GM19324 (cell line): ENCODE data around the gene CD160.
"Not testable (repeated sequence)": the region's sequence is repeated elsewhere in the genome, so short reads cannot be mapped to it uniquely, and the experiment has no call there.

Experiments
- ATAC-seq: cut with Tn5 transposase; IDR thresholded peaks from one replicate; pipeline ENCODE4 v1.9.1; 2021; ENCODE audit warnings: mild to moderate bottlenecking, moderate library complexity; ENCODE audit not compliant: unreplicated experiment, low FRiP score

The CD160 gene, protein sequence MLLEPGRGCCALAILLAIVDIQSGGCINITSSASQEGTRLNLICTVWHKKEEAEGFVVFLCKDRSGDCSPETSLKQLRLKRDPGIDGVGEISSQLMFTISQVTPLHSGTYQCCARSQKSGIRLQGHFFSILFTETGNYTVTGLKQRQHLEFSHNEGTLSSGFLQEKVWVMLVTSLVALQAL

DNA sequence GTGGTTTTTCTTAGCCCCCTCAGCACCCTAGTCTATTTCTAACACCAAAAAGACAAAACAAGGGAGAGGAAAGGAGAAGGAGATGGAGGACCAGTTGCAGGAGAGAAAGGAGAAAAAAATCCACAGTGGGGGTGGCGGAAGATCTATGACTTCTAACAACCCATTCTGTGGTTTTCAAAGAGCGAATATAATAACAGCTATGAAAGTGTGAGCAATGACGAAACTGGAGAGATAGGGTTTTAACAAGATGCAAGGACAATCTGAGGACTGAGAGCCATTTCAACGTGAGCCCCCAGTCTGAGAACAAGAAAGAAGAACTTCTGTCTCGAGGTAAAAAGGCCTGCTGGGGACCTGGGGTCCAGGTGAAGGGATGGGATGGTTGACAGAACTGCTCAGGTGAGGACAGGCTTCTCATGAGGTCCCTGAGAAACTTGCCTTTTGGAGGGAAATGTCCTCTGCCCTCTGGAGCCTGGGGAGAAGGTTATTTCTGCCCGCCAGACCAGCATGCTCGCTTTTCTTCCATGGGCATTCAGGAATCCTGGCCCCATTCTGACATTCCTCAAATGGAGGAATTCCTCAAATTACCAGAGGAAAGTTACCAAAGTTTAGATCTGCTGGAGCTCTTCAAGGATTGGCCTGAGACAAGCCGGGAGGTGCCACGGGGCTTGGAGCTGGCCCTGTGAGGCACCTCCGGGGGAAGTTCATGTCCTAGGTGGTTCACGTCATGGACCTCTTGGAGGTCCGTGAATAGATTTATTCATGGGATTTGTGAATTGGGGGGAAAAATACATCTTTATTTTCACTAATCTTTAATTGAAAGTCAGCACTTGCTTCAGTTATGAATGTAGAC lies at the start of gene CD160:
TSS of gene CD160 (plus strand) at position 270 of the 850 bp plus-strand sequence. CDS start 8,829 bp downstream, outside the sequence.
- no peak for ATAC-seq

DNA sequence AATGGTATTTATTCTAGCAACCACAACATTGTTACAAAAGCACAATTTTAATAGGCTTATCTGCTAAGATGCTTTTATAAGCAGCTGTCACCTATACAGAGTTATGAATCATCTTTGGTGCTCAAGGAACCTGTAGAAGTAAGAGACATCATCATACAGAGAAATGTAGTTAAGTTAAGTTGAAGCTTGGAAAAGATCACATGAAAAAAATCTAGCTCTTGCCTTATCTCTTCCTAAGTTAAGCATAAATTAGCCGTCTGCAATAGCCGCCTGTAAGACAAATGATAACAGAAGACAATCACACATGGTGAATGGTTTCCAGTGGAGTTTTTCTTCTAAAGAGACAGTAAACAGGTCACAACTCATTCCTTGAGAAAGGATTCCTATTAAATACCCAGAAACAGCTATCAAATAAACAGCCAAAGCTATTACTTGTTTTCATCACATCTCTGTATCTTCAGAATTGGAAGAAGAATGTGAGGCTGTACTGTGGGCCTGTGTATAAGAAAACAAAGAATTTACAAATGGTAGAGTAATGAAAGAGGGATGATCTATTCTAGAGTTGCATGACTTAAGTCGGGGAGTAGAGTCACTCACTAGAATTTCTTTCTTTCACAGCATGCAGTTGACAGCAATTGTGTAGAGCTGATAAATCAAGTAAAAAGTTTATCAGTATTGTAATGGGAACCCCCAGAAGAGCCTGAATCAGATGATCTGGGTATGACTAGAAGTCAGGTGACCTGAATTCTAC lies 48.1 kb upstream of the CD160 start:
- ATAC-seq, result not testable (repeated sequence)

DNA sequence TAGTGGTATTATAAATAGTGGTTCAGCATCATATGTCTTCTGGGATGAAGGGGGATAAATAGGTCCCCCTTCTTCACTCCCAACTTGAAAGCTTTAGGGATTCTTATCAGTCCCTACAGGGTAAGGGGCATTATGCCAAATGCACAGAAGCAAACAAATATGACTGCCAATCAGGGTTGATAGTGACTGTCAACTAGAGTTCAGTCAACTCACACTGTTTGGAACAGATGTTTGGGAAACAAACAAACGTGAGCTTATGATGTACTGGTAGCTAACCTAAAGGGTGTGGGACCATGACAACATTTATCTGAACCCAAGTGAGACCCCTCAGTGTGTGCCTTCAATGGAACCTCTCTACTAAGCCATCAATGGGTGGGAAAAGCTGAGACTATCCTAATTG lies 46.1 kb upstream of the CD160 start:
- ATAC-seq, result not testable (repeated sequence)

DNA sequence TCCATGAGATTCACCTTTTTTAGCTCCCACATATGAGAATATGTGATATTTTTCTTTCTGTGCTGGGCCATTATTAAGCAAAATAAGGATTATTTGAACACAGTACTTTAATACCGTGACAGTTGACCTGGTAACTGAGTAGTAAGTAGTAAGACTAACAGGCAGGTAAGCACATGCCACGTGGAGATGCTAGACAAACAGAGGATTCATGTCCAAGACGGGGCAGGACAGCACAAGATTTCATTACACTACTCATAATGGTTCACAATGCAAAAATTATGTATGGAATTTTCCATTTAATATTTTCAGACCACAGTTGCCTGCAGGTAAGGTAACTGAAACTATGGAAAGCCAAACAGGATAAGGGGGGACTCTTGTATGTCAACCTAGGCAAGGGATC lies 34.4 kb upstream of the CD160 start:
- ATAC-seq, result not testable (repeated sequence)

DNA sequence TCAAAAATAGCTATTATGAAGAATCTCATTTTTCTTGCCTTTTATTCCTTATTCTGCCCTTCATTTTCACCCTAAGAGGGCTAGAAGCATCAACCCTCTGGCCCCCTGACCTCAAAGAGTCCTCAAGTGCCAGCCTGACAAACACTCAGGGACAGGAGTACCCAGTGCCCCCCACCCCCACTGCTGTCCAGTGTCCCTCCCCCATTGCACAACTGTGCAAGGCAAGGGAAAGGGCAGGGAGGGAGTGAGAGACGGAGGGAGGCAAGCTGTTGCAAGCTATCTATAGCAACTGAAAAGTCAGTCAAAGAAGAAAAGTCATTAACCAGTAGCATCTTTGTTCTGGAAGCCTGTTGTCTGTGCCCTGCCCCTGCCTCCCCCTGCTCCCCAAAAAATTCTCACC lies 33.2 kb upstream of the CD160 start:
- not testable (repeated sequence) for ATAC-seq

DNA sequence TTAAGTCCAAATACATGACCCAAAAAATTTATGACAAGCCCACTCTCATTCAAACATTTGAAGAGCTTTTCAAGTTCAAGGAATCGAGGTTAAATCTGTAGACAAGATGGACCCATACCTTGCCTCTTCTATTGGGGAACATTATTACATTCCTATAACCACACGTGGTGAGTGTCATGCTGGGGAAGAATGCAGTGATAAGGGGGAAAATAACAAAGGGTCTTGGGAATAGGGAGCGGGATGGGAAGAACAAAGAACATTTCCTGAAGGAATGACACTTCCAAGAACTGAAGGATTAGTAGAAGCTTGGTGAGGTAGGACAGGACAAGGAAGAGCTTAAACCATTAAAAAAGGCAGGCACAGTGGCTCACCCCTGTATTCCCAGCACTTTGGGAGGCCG lies 31.0 kb upstream of the CD160 start:
- no peak for ATAC-seq

DNA sequence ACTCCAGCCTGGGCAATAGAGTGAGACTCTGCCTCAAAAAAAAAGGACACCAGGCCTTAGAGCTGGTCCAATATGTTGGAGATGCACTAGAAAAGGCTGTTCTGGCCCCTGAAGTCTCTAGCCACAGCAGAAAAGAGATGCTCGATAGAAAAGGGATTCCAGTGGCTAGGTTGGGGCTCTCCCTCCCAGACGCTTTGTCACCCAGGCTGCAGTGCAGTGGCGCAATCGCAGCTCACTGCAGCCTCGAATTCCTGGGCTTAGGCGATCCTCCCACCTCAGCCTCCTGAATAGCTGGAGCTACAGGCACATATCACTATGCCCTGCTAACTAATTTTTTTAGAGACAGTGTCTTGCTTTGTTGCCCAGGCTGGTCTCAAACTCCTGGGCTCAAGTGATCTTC lies 30.4 kb upstream of the CD160 start:
- ATAC-seq, result no peak

DNA sequence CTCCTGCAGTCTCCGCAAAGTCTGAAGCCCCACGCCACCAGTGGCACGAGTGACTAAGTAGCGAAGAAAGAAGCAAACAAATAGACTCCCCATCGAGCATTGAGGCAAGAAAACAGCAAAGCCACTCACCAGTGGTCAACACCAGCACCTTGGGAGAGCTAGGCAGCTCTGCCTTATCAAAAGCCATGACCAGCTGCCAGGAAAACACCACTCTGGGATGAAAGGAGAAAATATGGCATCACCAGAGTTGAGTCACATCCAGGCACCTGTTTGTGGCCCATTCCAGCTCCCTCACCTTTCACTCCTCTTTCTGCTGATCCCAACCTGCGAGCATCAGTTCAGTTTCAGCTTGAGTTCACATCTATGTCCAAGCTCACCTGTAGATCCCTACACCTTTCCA lies 29.4 kb upstream of the CD160 start:
- ATAC-seq, result no peak

DNA sequence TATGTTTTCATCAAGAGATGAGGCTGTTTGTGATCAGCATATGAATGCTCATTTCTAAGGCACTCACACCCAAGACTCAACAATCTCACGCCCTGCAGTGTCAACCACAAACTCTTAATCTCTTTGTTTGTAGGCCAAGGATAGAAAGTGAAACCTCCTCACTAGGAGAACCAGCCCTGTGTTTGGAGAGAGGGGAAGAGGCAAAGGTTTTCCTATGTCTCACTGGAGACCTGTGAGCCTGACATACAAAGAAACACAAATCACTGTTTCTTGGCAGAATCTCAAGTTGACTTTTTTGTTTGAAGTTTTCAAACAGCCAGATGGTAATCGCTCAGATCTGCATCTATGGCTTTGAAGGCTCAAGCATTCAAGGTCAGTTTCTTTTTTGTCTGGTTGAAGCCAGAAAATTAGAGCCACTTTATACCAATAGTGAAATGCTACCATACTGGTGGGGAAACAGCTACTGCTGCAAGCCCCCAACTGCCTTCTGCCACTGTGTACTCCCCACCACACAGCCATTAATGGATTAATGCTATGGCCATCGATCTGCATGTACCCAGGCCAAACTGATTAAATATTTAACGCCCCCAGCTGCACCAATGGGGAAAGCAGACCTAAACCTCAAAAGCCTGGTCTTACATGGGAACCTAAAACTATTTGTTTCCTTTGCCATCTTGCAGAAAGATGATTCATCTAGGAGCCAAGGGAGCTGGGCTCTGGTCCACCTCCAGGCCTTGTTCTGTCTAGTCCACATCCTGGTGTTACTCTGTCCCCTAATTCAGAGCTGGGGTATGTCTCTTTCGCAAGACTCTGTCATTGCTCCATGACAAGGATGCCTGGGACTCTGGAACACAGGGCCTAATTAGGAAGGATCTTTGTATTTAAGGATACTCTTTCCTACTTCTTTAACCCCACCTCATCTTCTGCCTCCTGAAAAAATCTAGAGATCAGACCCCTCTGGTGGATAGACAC lies 28.4 kb upstream of the CD160 start:
- ATAC-seq, result no peak

DNA sequence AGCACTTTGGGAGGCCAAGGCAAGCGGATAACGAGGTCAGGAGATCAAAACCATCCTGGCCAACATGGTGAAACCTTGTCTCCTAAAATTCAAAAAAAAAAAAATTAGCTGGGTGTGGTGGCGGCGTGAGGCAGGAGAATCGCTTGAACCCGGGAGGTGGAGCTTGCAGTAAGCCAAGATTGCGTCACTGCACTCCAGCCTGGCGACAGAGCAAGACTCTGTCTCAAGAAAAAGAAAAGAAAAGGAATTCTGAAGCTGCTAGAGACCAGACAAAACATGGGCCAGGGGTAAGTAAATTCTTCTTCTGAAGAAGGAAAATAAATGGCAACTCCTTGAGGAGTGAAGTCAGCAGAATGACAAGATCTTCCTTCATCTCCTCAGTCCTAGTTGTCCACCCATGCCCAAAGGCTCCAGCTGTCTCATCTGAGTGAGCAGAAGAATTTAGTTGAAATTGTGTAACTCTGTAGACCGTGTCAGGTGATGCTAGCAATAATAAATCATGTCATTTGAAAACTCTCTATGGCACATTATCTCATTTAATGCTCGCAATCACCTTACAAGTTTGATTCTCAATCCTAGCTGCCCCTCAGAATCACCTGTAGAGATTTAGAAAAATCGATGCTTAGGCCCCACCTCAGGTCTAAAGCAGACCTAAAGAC lies 26.4 kb upstream of the CD160 start:
- ATAC-seq, result no peak

DNA sequence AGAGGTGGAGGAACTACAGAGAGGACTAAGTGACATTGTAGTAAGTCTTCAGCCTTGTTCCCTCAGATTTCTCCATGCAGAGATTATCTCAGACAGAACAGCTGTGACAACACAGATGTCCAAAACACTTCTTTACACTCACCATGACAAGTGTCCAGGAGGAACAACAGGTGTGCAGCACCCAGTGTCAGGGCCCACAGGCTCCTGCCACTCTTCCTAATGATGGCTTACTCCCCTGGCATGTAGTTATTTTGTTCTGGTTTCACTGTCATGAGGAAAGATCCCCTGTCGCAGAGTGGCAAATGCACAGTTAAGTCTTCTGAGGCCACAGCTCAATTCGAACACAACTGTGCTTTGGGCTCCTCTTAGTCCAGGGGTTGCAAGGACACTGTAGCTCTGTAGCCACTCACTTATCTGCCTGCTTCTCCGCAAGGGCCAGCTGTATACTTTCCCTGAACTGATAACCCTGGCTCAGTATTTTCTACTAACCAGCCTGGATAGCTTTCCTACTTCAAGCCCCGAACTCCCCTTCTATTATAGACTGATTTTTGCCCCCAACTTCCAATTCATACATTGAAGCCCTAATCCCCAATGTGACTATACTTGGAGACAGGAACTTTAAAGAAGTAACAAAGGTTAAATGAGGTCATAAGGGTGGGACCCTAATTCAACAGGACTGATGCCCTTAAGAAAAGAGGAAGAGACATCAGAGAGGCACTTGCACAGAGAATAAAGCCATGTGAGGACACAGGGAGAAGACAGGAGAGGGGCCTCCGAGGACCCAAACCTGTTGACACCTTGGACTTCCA lies 23.3 kb upstream of the CD160 start:
- no peak for ATAC-seq

DNA sequence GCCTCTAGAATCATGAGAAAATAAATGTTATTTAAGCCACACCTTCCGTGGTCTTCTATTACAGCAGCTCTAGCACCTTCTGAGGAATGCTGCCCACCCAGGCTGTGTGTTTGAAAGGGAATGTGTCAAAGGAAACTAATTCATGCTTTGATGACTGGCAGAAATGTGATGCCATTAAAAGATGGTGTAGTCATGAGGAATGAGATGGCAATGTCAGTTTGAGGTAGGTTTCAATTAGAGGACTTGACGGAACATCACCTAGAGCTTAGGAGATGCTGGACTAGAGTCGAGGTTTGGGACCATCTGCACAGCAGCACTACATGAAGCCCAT lies 22.7 kb upstream of the CD160 start:
- no peak for ATAC-seq

DNA sequence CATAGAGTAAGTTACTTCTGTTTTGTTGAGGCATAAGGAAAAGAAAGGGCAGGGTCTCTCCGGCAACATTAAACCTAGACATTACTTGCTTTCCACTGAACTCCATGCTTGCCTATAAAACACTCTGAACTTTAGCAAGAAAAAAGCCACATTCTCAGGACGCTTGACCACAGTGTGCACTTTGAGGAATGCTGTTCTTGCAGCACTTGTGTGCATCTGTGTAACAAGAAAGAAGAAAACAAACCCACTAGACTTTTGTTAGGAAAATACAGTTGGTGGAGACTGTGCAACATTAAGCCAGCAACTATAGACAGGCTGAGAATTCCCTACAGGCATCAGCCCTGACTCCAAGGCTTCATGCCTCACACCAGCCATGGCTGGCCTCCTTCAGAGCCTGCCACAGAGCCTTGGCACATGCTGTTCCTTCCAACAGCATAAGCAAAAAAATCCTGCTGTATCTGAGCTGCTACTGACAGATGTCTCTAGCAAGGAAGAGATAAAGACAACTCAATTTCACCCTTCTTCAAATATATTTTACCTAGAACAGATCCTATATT lies 17.9 kb upstream of the CD160 start:
- no peak for ATAC-seq

DNA sequence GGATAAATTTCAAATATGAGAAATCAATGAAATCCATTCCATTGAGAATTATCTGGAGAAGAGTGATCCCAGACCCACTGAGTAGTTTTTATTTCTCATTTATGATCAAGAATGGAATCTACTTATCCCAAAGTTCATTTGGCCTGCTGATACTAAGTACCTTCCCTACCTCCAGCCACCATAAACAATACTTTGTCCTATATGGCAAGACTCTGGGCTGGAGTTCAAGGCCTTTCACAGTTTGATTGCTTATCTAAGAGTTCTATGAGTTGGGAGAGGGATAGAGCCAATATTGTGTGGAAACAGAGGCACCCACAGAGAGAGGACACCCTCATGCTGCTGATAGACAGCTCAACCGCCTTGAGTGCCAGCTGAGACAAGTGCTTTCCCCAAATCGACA lies 17.2 kb upstream of the CD160 start:
- no peak for ATAC-seq

DNA sequence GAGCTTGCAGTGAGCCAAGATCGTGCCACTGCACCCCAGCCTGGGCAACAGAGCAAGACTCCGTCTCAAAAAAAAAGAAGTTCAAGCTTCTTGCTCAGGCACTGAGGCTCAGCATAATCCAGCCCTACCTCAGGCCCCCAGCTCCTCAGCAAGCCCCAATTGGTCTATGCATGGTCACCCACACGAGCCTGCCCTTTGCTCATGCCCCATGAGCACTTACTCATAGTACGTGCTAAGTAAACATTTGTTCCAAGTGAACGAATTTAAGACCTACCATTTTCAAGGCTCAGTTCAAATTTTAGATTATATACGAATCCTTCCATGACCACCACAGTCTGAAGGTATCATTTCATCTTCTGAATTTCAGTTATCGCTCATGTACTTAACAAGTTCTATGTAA lies 16.5 kb upstream of the CD160 start:
- ATAC-seq, result no peak

DNA sequence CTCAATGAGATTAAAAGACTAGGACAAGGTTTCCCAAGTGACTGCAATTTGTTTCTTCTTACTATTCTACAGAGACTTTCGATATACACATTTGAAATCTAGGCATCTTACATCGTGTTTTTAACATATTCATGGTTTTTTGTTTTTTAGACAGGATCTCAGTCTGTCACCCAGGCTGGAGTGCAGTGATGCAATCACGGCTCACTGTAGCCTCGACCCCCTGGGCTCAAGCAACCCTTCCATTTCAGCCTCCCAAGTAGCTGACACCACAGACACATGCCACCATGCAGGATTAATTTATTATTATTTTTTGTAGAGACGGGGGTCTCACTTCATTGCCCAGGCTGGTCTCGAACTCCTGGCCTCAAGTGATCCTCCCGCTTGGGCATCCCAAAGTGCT lies 13.7 kb upstream of the CD160 start:
- ATAC-seq, result no peak

DNA sequence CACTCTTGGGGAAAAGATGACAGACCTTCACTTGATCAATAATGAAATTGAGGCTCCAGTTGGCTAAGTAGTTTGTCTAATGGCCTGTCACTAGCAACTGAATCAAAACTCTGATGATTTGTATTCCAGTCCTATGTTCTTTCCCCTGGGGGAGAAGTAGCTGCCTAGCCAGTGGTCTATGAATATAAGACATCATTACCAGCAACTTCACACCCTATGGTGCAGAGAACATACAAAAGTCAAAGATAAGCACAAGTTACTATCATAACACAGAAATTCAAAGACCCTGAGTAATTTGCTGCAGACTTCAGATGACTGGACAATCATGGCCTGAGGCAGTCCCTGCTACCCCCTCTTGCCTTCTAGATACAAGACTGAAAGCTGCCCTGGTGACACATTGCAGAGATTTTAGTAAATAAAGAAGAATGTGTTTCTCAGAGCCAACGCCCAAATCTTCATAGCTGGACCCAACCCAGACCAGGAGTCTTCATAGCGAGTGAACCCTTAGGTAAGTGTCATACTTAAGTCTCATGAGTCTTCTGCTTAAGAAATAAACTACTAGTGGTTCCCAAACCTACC lies 13.1 kb upstream of the CD160 start:
- ATAC-seq, result no peak

DNA sequence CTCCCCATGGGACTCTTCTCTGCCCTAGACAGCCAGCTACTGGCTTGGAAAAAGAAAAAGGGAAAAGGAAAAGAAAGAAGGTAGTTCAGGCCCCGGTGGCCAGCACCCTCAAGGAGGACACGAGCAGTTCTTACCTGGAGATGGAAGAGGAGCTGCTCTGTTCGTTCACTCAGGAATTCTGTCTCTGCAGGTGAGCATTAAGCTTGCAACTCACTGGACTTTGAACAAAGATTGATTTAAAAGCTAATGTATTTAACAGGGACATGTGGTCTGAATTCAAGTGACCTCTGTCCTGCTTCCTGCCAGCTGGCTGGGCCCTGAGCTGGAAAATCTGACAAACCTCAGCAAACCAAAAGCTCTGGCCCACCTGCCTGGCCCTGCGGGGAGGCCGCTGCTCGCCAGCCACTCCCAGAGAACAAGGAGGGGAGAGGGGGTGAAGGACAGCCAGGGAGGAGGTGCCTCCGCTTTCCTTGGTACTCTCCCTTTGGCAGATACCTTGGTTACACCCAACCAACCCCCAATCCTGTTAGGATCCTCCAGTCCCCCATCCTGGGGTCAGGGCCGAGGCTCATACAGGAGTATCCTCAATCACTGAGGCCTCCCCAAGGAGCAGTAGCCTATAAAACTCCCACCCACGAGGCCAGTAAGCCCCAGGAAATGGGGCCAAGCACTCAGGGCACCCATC lies 12.0 kb upstream of the CD160 start, which contains the start of gene PDZK1:
TSS of gene PDZK1 (minus strand) at position 186 of the 685 bp plus-strand sequence. CDS start 19,347 bp downstream, outside the sequence.
- ATAC-seq, result no peak
